IPS-NIHi7 (cell line): ENCODE results near the gene GPAM.
"Not testable (repeated sequence)": the region's sequence is repeated elsewhere in the genome, so short reads cannot be mapped to it uniquely, and the experiment has no call there.

ENCODE experiments used
- DNase-seq: peaks from one replicate; pipeline ENCODE4 v3.0.0; 2012; ENCODE audit warnings: mixed read lengths; ENCODE audit errors: extremely low spot score

GPAM gene

DNA sequence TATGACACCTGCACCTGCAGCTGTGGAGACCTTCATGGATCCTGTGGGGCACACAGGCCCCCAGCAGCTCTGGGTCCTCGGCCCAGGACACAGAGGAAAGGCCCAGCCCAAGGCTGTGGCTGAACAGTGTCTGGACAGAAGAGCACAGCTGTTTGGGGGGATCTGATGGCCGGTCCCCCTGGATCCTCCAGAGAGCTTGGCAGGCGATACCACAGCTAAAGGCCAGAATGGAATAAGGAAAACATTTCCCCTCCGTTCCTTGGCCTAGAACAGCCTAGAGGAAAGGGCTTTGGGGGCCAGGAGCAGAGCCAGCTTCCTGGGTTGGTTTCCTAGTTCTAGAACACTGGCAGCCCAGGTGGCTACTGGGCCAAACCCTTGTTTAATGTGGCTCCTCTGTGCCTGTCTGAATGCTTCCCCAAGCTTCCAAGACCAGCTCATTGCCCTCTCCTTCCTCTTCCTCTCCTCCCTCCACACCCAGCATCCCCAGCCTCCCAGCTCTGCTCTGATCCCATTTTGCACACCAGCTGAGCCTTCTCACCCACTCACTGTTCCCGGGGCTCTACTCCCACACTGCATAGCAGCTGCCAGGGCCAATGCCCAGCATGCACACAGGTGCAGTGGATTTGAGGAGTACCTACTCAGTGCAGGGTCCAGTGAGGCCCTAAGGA lies 46.9 kb downstream of the GPAM start:
- DNase-seq = no peak

DNA sequence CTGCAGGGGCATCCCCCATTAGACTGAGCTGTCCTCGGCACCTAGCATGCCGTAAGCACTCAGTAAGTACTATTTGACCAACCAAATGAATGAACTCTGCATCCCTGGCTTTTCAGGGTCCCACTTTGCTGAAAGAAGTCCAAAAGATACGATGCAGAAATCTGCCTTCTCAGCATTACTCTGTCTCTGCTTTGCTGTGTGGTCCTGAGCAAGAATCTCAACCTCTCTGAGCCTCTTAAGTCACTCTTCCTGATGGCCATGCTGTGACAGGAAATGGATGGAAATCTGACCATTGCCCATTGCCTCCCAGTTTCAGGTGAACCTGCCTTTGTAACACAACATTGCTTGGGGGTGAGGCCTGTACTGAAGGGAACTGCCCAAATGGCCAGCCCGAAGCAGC lies 48.0 kb downstream of the GPAM start:
- no peak for DNase-seq

DNA sequence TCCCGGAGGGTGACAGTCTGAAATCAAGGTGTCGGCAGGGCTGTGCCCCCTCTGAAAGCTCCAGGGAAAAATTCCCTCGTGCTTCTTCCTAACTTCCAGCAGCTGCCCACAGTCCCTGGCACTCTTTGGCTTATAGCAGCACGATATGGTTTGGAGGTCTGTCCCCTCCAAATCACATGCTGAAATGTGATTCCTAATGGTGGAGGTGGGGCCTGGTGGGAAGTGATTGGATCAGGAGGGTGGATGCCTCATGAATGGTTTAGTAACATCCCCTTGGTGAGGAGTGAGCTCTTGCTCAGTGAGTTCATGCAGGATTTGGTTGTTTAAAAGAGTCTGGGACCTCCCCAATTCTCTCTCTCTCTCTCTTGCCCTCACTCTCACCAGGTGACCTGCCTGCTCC lies 51.1 kb downstream of the GPAM start:
- no peak for DNase-seq

GRCh38 chr10:112131996-112132395 lies 51.6 kb downstream of the GPAM start:
- DNase-seq = no peak

- no peak for DNase-seq
Measured at GRCh38 chr10:112131346-112131745, 52.2 kb downstream of the GPAM start.

DNA sequence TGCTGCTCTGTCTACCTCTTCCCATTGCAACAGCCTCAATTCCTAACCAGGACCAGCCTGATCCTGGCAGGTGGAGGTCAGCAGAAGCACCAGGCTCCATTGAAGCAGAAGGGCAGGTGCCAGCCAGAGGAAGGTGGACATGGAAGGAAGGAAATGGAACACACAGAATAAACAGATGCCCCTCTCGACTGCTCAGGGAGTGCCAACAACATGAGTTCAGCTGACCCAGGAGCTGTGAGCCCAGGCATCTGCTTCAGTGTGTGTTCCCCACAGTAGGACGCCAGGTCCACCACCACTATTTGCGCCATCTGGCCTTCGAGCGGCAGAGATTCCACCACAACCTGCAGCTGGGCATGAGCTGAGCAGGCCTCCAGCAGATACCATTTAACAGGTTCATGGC lies 56.7 kb downstream of the GPAM start:
- DNase-seq = no peak

- no peak for DNase-seq
Measured at GRCh38 chr10:112126172-112126571, 57.4 kb downstream of the GPAM start.

- no peak for DNase-seq
Measured at GRCh38 chr10:112124866-112125265, 58.7 kb downstream of the GPAM start.

DNA sequence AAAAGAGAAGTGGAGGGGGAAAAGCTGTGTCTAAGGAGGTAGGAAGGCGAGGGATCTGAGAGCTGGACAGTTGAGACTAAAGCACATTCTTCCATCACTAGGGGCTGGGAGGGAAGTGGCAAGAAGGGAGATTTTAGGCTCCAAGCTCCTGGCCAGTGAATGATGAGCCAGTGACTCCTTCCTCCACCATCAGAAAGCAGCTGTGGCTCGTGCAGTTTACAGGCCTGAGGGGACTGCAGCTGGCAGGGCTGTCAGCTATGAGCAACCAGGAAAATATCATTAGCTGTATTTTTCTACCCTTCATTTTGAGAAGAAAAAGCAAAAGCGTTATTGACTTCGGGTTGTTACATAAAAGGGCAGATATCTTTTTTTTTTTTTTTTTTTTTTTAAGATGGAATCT lies 60.7 kb downstream of the GPAM start:
- DNase-seq = no peak

GRCh38 chr10:112120491-112120890 lies 63.1 kb downstream of the GPAM start:
- DNase-seq = no peak

DNA sequence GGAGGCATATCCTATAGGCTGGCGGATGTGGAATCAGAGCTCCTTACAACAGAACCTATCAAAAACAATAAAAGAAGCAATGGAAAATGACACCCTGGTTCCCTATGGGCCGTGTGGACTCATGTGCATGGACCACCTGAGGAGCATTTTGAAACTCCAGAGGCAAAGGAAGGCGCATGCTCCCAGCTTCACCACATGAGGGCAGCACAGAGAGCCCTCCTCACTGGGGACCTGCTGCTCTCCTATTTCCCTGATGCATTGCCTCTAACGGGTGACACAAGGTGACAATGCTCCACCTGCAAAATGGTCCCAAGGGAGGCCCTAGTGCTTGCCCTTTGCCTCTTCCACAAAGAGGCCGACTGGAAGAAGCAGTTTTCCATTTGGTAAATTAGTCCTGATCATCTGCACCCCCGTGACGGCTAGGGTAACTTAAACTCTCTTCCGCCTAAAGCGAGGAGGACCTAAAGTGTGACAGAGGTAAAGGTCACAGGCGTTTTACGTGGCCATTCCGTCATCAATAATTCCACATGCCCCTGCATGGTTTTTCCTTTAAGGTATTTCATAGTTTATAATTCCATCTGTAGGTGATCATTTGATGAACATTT lies 67.7 kb downstream of the GPAM start:
- peak; percentile 91 for DNase-seq

GRCh38 chr10:112109779-112110178 lies 73.8 kb downstream of the GPAM start:
- DNase-seq = not testable (repeated sequence)
